Measurements from ENCODE around the gene MYF5.
A peak's percentile ranks its signal among the peaks of the same experiment; 100 is the strongest.

Gene MYF5

GRCh38 chr12:80712866-80713265, 3.8 kb upstream of the MYF5 start:
- no peaks in the 10 kb centered on the region for H3K36me3 ChIP-seq
- intact Hi-C loops (cut with DNase I; ENCODE audit: low total_unique reads), result no loop called here
- no peak for TF ChIP-seq CTCF (IDR thresholded peaks at IDR 0.05)
- H3K9me3 ChIP-seq, result no peaks in the 10 kb centered on the region
- no peak overlapping the region for H3K4me3 ChIP-seq
- no peak for DNase-seq
- peaks cover 0 to 33% of the 10 kb centered on the region in 2 donors for H3K27me3 ChIP-seq
- H3K27ac ChIP-seq, result no peak overlapping the region
- H3K4me1 ChIP-seq, result no peaks in the 10 kb centered on the region

DNA sequence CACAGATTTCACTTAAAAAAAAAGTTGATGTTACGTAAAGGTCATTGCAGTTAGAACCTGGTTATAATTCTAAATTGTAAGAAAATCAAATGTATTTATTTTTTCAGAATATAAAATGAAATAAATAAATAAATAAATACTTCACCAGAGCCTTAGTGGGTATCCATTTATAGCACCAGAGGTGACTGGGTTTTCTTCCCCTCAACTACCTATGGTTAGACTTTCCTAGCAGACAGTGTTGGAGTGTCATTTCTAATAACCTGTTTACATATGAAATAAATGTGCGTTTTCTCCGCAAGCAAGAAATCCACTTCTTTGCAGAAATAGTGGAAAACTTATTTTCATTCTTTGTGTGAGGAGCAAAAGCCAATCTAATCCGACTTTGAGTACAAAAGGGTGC, 3.3 kb upstream of the MYF5 start:
- no peaks in the 10 kb centered on the region for H3K36me3 ChIP-seq
- no peaks in the 10 kb centered on the region for H3K4me1 ChIP-seq
- H3K9me3 ChIP-seq, result no peaks in the 10 kb centered on the region
- intact Hi-C loops (cut with DNase I; ENCODE audit: low total_unique reads), result no loop called here
- DNase-seq, result no peak
- H3K4me3 ChIP-seq, result no peak overlapping the region
- peaks cover 0 to 27% of the 10 kb centered on the region in 2 donors for H3K27me3 ChIP-seq
- no peak overlapping the region for H3K27ac ChIP-seq
- no peak for TF ChIP-seq CTCF (IDR thresholded peaks at IDR 0.05)

- no peak overlapping the region for H3K27ac ChIP-seq
These were observed 2.7 kb upstream of the MYF5 start for GRCh38 chr12:80714055-80714454.

GRCh38 chr12:80714846-80715245, 1.9 kb upstream of the MYF5 start:
- no peaks in the 10 kb centered on the region for H3K9me3 ChIP-seq
- H3K27me3 ChIP-seq, result peaks cover 0 to 19% of the 10 kb centered on the region in 2 donors
- no peak overlapping the region for H3K4me3 ChIP-seq
- TF ChIP-seq CTCF (IDR thresholded peaks at IDR 0.05), result no peak
- no peaks in the 10 kb centered on the region for H3K36me3 ChIP-seq
- intact Hi-C loops (cut with DNase I; ENCODE audit: low total_unique reads), result no loop called here
- H3K4me1 ChIP-seq, result no peaks in the 10 kb centered on the region
- no peak for DNase-seq
- no peak overlapping the region for H3K27ac ChIP-seq

More at GRCh38 chr12:80714055-80714454, 2.7 kb upstream of the MYF5 start:
- Histone ChIP-seq H3K4me1 (no peaks in the 10 kb centered on the region), H3K36me3 (no peaks in the 10 kb centered on the region), H3K27me3 (peaks cover 0 to 22% of the 10 kb centered on the region in 2 donors), H3K4me3 (peak overlapping the region in 1 of 2 donors; percentile 10), H3K9me3 (no peaks in the 10 kb centered on the region)
- DNase-seq, result no peak
- intact Hi-C loops (cut with DNase I; ENCODE audit: low total_unique reads), result no loop called here
- TF ChIP-seq CTCF (IDR thresholded peaks at IDR 0.05), result no peak

- no peaks in the 10 kb centered on the region for H3K36me3 ChIP-seq
- no peak overlapping the region for H3K27ac ChIP-seq
- no peak for TF ChIP-seq CTCF (IDR thresholded peaks at IDR 0.05)
- no peak for DNase-seq
- intact Hi-C loops (cut with DNase I; ENCODE audit: low total_unique reads), result no loop called here
- no peaks in the 10 kb centered on the region for H3K4me1 ChIP-seq
- peaks cover 0 to 15% of the 10 kb centered on the region in 2 donors for H3K27me3 ChIP-seq
- H3K4me3 ChIP-seq, result no peak overlapping the region
- H3K9me3 ChIP-seq, result no peaks in the 10 kb centered on the region
These were observed 931 bp upstream of the MYF5 start for GRCh38 chr12:80715713-80716249.

- Histone ChIP-seq H3K27ac (no peak overlapping the region), H3K9me3 (no peaks in the 10 kb centered on the region), H3K36me3 (no peaks in the 10 kb centered on the region), H3K4me1 (no peaks in the 10 kb centered on the region), H3K27me3 (peaks cover 0 to 12% of the 10 kb centered on the region in 2 donors), H3K4me3 (no peak overlapping the region)
- DNase-seq, result no peak
- intact Hi-C loops (cut with DNase I; ENCODE audit: low total_unique reads), result no loop called here
- no peak for TF ChIP-seq CTCF (IDR thresholded peaks at IDR 0.05)
These were observed 1.1 kb downstream of the MYF5 start for GRCh38 chr12:80717856-80718255.

Data from tibial artery (tissue), 4 donors.